Coronary artery (tissue), 2 donors: ENCODE data around the gene NGF.

Experiments
- DNase-seq: peaks from one replicate; pipeline ENCODE4 v3.0.0-alpha.2; 2017; ENCODE audit warnings: low spot score
- H3K27ac ChIP-seq, 2 donors: fragments of 200-600 bp; sonication (generic); one replicate each; pipeline ENCODE4 v1.5.1; 2016 to 2019
- H3K4me3 ChIP-seq: fragments of 200-600 bp; sonication (generic); 2 replicates; pipeline ENCODE4 v1.5.1; 2016; ENCODE audit warnings: mild to moderate bottlenecking, moderate library complexity
- TF ChIP-seq, protein P1 (sequence below): fragments of 200-600 bp; sonication (generic); IDR thresholded peaks from one replicate; pipeline ENCODE4 v1.5.1; 2019; ENCODE audit warnings: antibody characterized with exemption

The NGF gene

DNA sequence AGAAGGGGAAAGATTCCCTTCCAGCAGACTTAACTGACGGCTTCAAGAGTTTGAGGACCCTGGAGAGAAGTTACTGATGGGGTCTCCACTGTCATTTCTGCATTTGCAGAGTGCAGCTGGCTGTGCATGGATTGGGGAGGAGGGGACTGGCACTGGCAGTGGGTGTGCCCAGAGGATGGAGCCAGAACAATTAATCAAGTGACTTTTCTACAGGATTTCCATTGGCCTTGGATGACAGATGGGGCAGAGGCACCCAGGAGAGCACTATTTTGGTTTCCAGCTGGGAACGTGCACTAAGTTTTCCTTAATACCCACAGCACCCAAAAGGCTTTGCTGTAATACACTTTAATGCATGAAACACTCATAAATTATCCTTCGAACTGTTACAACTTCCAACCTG, 1.3 kb downstream of the NGF start:
- DNase-seq, result no peak
- TF ChIP-seq, protein P1, sequence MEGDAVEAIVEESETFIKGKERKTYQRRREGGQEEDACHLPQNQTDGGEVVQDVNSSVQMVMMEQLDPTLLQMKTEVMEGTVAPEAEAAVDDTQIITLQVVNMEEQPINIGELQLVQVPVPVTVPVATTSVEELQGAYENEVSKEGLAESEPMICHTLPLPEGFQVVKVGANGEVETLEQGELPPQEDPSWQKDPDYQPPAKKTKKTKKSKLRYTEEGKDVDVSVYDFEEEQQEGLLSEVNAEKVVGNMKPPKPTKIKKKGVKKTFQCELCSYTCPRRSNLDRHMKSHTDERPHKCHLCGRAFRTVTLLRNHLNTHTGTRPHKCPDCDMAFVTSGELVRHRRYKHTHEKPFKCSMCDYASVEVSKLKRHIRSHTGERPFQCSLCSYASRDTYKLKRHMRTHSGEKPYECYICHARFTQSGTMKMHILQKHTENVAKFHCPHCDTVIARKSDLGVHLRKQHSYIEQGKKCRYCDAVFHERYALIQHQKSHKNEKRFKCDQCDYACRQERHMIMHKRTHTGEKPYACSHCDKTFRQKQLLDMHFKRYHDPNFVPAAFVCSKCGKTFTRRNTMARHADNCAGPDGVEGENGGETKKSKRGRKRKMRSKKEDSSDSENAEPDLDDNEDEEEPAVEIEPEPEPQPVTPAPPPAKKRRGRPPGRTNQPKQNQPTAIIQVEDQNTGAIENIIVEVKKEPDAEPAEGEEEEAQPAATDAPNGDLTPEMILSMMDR, result no peak
- Histone ChIP-seq H3K4me3 (peak overlapping the region; percentile 47), H3K27ac (peak overlapping the region in 1 of 2 donors; percentile 73)

DNA sequence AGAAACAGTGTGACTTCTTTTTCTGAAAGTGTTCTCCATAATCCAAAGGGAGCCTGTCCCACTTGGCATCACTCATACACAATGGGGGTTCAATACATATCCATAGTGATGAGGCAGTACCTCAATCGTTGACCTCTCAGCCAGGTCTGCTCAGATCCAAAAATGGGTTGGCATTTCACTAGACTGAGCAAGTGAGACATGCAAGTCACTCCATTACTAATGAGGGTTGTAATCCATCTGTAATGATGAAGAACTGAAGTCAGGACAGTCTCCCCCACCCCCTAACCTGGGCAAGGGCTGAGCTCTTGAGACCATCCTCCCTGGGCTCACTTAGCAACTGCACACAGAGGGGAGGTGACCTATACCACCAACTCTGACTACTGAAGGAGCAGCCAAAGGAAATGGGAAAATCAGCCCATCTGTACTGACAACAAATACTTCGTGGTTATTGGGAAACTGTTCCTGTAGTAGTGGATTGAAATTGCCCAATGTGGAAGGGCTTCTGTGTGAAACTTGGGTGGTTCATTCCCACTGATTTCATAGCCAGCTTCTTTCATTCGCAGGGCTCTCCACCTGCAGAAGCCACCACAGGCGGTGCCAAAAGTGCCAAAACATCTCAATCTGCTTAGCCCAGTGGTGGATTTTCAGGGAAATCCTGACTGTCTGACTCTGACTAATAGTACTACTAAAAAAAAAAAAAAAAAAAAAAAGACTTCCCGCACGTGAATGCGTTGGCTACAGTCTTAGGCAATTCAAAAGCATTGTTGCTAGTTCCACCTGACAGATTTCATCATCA, 5.0 kb downstream of the NGF start:
- TF ChIP-seq, protein P1, result no peak
- no peak overlapping the region for H3K4me3 ChIP-seq
- DNase-seq, result no peak
- H3K27ac ChIP-seq, result peak overlapping the region; percentile 58 to 74

DNA sequence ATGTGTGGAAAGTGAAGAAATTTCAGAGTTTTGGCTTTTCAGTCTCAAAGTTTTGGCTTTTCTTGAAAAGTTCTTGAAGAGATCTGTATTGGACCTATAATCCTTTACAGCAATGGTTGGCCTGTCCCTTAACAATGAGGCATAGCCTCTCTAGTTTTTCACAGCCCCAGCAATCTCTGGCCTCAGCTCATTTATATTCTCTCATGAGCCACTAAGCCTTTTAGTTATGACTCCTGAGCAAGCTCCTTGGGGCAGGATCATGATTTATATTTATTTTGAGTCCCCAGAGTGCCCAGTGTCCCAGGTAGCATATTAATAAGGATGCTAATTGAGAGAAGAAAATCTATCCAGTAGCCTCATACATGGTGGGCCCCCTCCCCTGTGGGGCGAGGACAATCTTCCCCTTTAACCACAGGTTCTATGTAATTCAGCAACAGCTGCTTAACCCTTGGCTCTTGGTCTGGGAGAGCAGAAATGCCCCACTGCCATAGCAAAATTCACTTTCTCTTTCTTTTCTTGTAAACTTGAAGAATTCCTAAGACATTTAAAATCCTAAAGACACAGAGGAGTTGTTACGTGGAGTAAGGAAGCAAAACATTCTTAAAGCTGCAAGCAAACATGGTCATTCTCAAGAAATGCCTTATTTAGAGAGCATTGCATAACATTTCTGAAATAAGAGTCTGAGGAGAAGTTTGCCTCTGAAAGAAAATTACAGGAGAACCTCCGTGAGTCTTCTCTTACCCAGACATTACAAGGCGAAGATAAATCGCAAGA, 6.3 kb downstream of the NGF start:
- Histone ChIP-seq H3K4me3 (peak overlapping the region; percentile 45), H3K27ac (peak overlapping the region; percentile 58 to 74)
- peak; percentile 64 for DNase-seq
- TF ChIP-seq, protein P1, result no peak

DNA sequence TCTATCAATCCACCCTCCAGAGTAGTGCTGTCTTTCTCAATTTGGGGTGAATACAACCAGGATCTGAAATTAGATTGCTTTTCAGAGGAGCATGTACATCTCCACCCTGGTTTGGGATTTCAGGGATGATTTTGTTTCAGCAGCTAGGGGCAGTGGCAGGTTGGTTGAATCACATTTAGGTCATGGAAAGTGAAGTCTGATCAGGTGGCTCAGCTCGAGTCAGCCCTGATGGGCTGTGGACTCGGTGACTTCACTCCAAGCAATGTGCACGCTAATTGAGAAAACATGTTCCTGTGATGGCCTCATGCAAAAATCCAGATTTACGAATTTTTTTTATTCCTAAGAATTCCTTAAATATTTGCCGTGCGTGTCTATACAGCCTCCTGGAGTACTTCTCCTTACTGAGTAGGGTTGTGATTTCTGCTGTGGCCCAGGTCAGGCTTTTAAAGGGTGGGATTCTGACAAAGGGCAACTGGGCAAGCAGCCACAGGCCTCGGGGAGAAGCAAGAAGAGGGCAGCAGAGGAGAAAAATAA, 7.5 kb downstream of the NGF start:
- peak overlapping the region; percentile 58 to 74 for H3K27ac ChIP-seq
- DNase-seq, result peak; percentile 71
- TF ChIP-seq, protein P1, result peak; percentile 19
- no peak overlapping the region for H3K4me3 ChIP-seq

DNA sequence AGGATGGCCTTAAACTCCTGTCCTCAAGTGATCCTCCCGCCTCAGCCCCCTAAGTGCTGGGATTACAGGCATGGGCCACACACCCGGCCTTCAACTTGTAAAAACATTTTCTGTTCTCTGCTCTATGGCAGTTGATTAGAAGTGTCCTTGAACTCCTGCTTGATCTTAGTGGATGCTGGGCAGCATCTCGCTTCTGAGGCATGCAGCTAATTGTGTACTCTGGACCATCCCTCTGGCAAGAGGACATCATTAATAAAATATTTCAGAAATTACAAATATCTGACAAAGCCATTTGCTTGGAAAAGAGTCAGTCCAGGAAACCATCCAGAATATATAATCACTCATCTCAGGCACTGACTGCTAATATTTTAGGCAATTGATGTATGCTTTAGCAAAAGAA, 8.1 kb downstream of the NGF start:
- TF ChIP-seq, protein P1, result no peak
- Histone ChIP-seq H3K4me3 (no peak overlapping the region), H3K27ac (peak overlapping the region; percentile 41 to 74)
- no peak for DNase-seq

DNA sequence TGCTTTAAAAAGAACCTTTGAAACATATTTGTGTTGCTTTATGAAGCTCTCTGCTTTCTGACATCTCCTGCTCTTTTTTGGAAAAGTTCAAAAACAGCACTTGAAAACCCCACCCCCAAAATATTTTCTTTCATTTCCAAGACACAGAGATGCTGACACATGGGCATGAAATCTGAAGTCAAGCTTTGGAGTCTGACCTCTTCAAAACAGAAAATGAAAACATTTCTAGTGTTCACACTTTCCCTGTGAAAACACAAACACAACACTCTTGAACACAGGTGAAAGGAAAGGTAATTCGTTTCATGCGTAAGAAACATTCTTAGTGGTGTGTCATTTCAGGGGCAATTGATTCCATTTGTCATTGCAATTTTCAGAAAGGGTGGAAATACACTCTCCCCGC, 10.8 kb downstream of the NGF start:
- TF ChIP-seq, protein P1, result no peak
- DNase-seq, result no peak
- H3K27ac ChIP-seq, result no peak overlapping the region

More for the DNA sequence above, 10.8 kb downstream of the NGF start:
- no peak overlapping the region for H3K4me3 ChIP-seq
